RWPE2 (cell line): ENCODE measurements around the gene L1CAM.

Experiments used
- ATAC-seq: fragments of 200-7000 bp; cut with Tn5 transposase; 3 replicates; pipeline ENCODE4 v1.9.1; 2021; ENCODE audit warnings: low read depth
- DNase-seq: peaks from one replicate; pipeline ENCODE4 v3.0.0-alpha.2; 2020; ENCODE audit warnings: low spot score
- H3K27ac ChIP-seq: fragments of 450-650 bp; 2 replicates; pipeline ENCODE4 v1.5.1; 2017; ENCODE audit warnings: mild to moderate bottlenecking; ENCODE audit not compliant: poor library complexity, severe bottlenecking
- H3K27me3 ChIP-seq: fragments of 250-450 bp; sonication (Bioruptor Pico); 2 replicates; pipeline ENCODE4 v1.5.1; 2021; ENCODE audit warnings: mild to moderate bottlenecking, moderate library complexity; ENCODE audit not compliant: insufficient read depth, poor library complexity, severe bottlenecking
- H3K36me3 ChIP-seq: fragments of 250-450 bp; sonication (Bioruptor Pico); 2 replicates; pipeline ENCODE4 v1.5.1; 2020; ENCODE audit warnings: low read depth, mild to moderate bottlenecking, moderate library complexity
- H3K4me1 ChIP-seq: fragments of 250-450 bp; sonication (Bioruptor Pico); 2 replicates; pipeline ENCODE4 v1.5.1; 2021; ENCODE audit warnings: mild to moderate bottlenecking, moderate library complexity; ENCODE audit not compliant: insufficient read depth, poor library complexity, severe bottlenecking
- H3K4me3 ChIP-seq: fragments of 250-450 bp; sonication (Bioruptor Pico); 2 replicates; pipeline ENCODE4 v1.5.1; 2021; ENCODE audit warnings: mild to moderate bottlenecking, moderate library complexity; ENCODE audit not compliant: severe bottlenecking
- H3K9me3 ChIP-seq: fragments of 250-450 bp; sonication (Bioruptor Pico); 2 replicates; pipeline ENCODE4 v1.5.1; 2021; ENCODE audit warnings: mild to moderate bottlenecking, moderate library complexity; ENCODE audit not compliant: severe bottlenecking
- CTCF ChIP-seq: fragments of 450-650 bp; IDR thresholded peaks from one replicate; pipeline ENCODE4 v1.5.1; 2017; ENCODE audit warnings: mild to moderate bottlenecking, moderate library complexity; ENCODE audit not compliant: poor library complexity, severe bottlenecking

Gene L1CAM

GRCh38 chrX:153866302-153867019 is 19.5 kb downstream of the L1CAM start:
- no peak for ATAC-seq
- no peaks in the 10 kb centered on the region for H3K36me3 ChIP-seq
- no peaks in the 10 kb centered on the region for H3K9me3 ChIP-seq
- no peak overlapping the region for H3K27ac ChIP-seq
- H3K4me1 ChIP-seq: no peaks in the 10 kb centered on the region
- no peaks in the 10 kb centered on the region for H3K27me3 ChIP-seq
- H3K4me3 ChIP-seq: no peak overlapping the region
- no peak for DNase-seq
- no peak for TF ChIP-seq CTCF

GRCh38 chrX:153865685-153866084 is 20.3 kb downstream of the L1CAM start:
- Histone ChIP-seq H3K4me3 (no peak overlapping the region), H3K4me1 (no peaks in the 10 kb centered on the region), H3K27me3 (no peaks in the 10 kb centered on the region), H3K9me3 (no peaks in the 10 kb centered on the region), H3K27ac (no peak overlapping the region), H3K36me3 (no peaks in the 10 kb centered on the region)
- TF ChIP-seq CTCF: no peak
- no peak for DNase-seq
- no peak for ATAC-seq

GRCh38 chrX:153865321-153865580 is 20.7 kb downstream of the L1CAM start:
- H3K36me3 ChIP-seq: no peaks in the 10 kb centered on the region
- DNase-seq (no peak), ATAC-seq (no peak)
- no peaks in the 10 kb centered on the region for H3K27me3 ChIP-seq
- no peaks in the 10 kb centered on the region for H3K9me3 ChIP-seq
- no peaks in the 10 kb centered on the region for H3K4me1 ChIP-seq
- TF ChIP-seq CTCF: no peak
- no peak overlapping the region for H3K4me3 ChIP-seq
- H3K27ac ChIP-seq: no peak overlapping the region

GRCh38 chrX:153864561-153865320 is 21.2 kb downstream of the L1CAM start:
- DNase-seq (no peak), ATAC-seq (no peak)
- Histone ChIP-seq H3K36me3 (no peaks in the 10 kb centered on the region), H3K9me3 (no peaks in the 10 kb centered on the region), H3K27ac (no peak overlapping the region), H3K4me1 (no peaks in the 10 kb centered on the region), H3K4me3 (no peak overlapping the region), H3K27me3 (no peaks in the 10 kb centered on the region)
- TF ChIP-seq CTCF: no peak

- no peaks in the 10 kb centered on the region for H3K9me3 ChIP-seq
- no peaks in the 10 kb centered on the region for H3K27me3 ChIP-seq
- H3K4me3 ChIP-seq: no peak overlapping the region
Measured at GRCh38 chrX:153864101-153864500, 21.9 kb downstream of the L1CAM start.

More at GRCh38 chrX:153864101-153864500, 21.9 kb downstream of the L1CAM start:
- Histone ChIP-seq H3K4me1 (no peaks in the 10 kb centered on the region), H3K27ac (no peak overlapping the region), H3K36me3 (no peaks in the 10 kb centered on the region)
- no peak for TF ChIP-seq CTCF
- DNase-seq (no peak), ATAC-seq (no peak)
